Kidney epithelial cell (primary cell): ENCODE results near the gene PIKFYVE. TPM values are rescaled to one million over a fixed set of nuclear protein-coding genes. Genes with fewer than 3 reads are reported as not detected.
"Not testable (repeated sequence)": the region's sequence is repeated elsewhere in the genome, so short reads cannot be mapped to it uniquely, and the experiment has no call there.

ENCODE experiments used
- DNase-seq: peaks from one replicate; pipeline ENCODE4 v3.0.0-alpha.2; 2010; ENCODE audit warnings: low read depth
- H3K27me3 ChIP-seq: 2 replicates; pipeline ENCODE4 v1.6.0; 2011; ENCODE audit warnings: low read length; ENCODE audit not compliant: control insufficient read depth, insufficient read depth
- H3K36me3 ChIP-seq: 2 replicates; pipeline ENCODE4 v1.5.1; 2011; ENCODE audit warnings: low read length; ENCODE audit not compliant: control insufficient read depth, insufficient read depth
- H3K4me3 ChIP-seq: 2 replicates; pipeline ENCODE4 v1.5.1; 2011; ENCODE audit warnings: low read depth, mild to moderate bottlenecking, control low read depth, low read length
- CTCF ChIP-seq: IDR thresholded peaks from 2 replicates; pipeline ENCODE4 v1.5.1; 2011; ENCODE audit warnings: mild to moderate bottlenecking, moderate library complexity, low read length, control low read depth, inconsistent platforms; ENCODE audit not compliant: insufficient read depth, poor library complexity, severe bottlenecking
- total RNA-seq: library from RNA; depleted of rRNA; stranded (reverse); fragments of >200 nt; gene quantifications from 2 replicates; pipeline ENCODE4 v1.2.3, GENCODE V29; 2015

The PIKFYVE gene
- total RNA-seq, 1 donor from 2014 or later, result 29.1 TPM

GRCh38 chr2:208334230-208334629, 68.2 kb downstream of the PIKFYVE start:
- H3K27me3 ChIP-seq, result no peaks in the 10 kb centered on the region
- no peak for TF ChIP-seq CTCF
- H3K36me3 ChIP-seq, result peaks cover 3% of the 10 kb centered on the region
- DNase-seq, result no peak
- H3K4me3 ChIP-seq, result no peak overlapping the region

- Histone ChIP-seq H3K36me3 (no peaks in the 10 kb centered on the region), H3K27me3 (no peaks in the 10 kb centered on the region), H3K4me3 (no peak overlapping the region)
- no peak for DNase-seq
- no peak for TF ChIP-seq CTCF
Measured at GRCh38 chr2:208346756-208347155, 80.7 kb downstream of the PIKFYVE start.

- no peaks in the 10 kb centered on the region for H3K36me3 ChIP-seq
- DNase-seq, result no peak
- no peaks in the 10 kb centered on the region for H3K27me3 ChIP-seq
- H3K4me3 ChIP-seq, result no peak overlapping the region
- no peak for TF ChIP-seq CTCF
Measured at GRCh38 chr2:208350610-208351009, 84.6 kb downstream of the PIKFYVE start.

- no peak for TF ChIP-seq CTCF
- DNase-seq, result no peak
- no peaks in the 10 kb centered on the region for H3K36me3 ChIP-seq
- no peak overlapping the region for H3K4me3 ChIP-seq
- H3K27me3 ChIP-seq, result no peaks in the 10 kb centered on the region
Measured at GRCh38 chr2:208352644-208353567, 86.9 kb downstream of the PIKFYVE start.

GRCh38 chr2:208354964-208355381, 88.9 kb downstream of the PIKFYVE start:
- TF ChIP-seq CTCF, result no peak
- no peak for DNase-seq
- H3K4me3 ChIP-seq, result no peak overlapping the region
- no peaks in the 10 kb centered on the region for H3K27me3 ChIP-seq
- no peaks in the 10 kb centered on the region for H3K36me3 ChIP-seq

GRCh38 chr2:208356420-208356819, 90.4 kb downstream of the PIKFYVE start:
- H3K27me3 ChIP-seq, DNase-seq, H3K36me3 ChIP-seq, H3K4me3 ChIP-seq: not testable (repeated sequence)
